Natural killer cell (primary cell): ENCODE results near the gene UBD. TPM values are rescaled to one million over a fixed set of nuclear protein-coding genes. Genes with fewer than 3 reads are reported as not detected.

ENCODE experiments used
- ATAC-seq, 3 donors: fragments of 150-1000 bp in 2 of 3; fragments of 200-7000 bp in 1 of 3; cut with Tn5 transposase; 1 replicate in 1 of 3; 2 replicates in 2 of 3; pipeline ENCODE4 v1.10.0; 2021; ENCODE audit warnings: mild to moderate bottlenecking in 2 of 3, moderate library complexity in 2 of 3
- DNase-seq, 2 donors: peaks; one replicate each; pipeline versions ENCODE4 v3.0.0 to v3.0.0-alpha.2; 2013 to 2021; ENCODE audit warnings: mixed read lengths in 1 of 2
- H3K27ac ChIP-seq: one replicate; pipeline ENCODE4 v1.5.1; 2013; ENCODE audit warnings: mild to moderate bottlenecking, low read length
- H3K27me3 ChIP-seq: one replicate; pipeline ENCODE4 v1.6.1; 2013; ENCODE audit warnings: low read length; ENCODE audit not compliant: control insufficient read depth, insufficient read depth
- H3K36me3 ChIP-seq: one replicate; pipeline ENCODE4 v1.6.1; 2013; ENCODE audit warnings: low read length; ENCODE audit not compliant: control insufficient read depth, insufficient read depth
- H3K4me1 ChIP-seq: one replicate; pipeline ENCODE4 v1.6.1; 2013; ENCODE audit warnings: low read length; ENCODE audit not compliant: control insufficient read depth, insufficient read depth
- H3K4me3 ChIP-seq: one replicate; pipeline ENCODE4 v1.5.1; 2013; ENCODE audit warnings: low read length
- H3K9me3 ChIP-seq: one replicate; pipeline ENCODE4 v1.6.1; 2013; ENCODE audit warnings: low read length; ENCODE audit not compliant: control insufficient read depth, insufficient read depth
- H3K27ac Mint-ChIP-seq, 2 donors: one replicate each; pipeline ENCODE4 v1.8.0; 2022; ENCODE audit warnings: mild to moderate bottlenecking in 2 of 2, mixed read lengths in 2 of 2, moderate library complexity in 1 of 2
- H3K27me3 Mint-ChIP-seq, 2 donors: one replicate each; pipeline ENCODE4 v1.8.0; 2022; ENCODE audit warnings: low read depth in 2 of 2, mixed read lengths in 2 of 2
- H3K36me3 Mint-ChIP-seq: one replicate; pipeline ENCODE4 v1.8.0; 2022; ENCODE audit warnings: mixed read lengths
- H3K4me1 Mint-ChIP-seq, 2 donors: one replicate each; pipeline ENCODE4 v1.8.0; 2022; ENCODE audit warnings: mixed read lengths in 2 of 2
- H3K4me3 Mint-ChIP-seq: one replicate; pipeline ENCODE4 v1.8.0; 2022; ENCODE audit warnings: mild to moderate bottlenecking, moderate library complexity, mixed read lengths
- H3K9me3 Mint-ChIP-seq, 2 donors: one replicate each; pipeline ENCODE4 v1.8.0; 2022; ENCODE audit warnings: mixed read lengths in 2 of 2
- CTCF ChIP-seq: fragments of 200-600 bp; IDR thresholded peaks from one replicate; pipeline ENCODE4 v1.8.0; 2022; ENCODE audit warnings: antibody characterized with exemption
- WGBS: methylation state at CpG from one replicate; pipeline ENCODE4 v1.1.7; 2013; ENCODE audit warnings: missing lambda C conversion rate; ENCODE audit not compliant: insufficient coverage; 5-methylcytosine and 5-hydroxymethylcytosine counted together
- intact Hi-C: fragments of 100-400 bp; cut with micrococcal nuclease; formaldehyde crosslinking; loops from one replicate; pipeline ENCODE4 v1.14.2; 2022
- total RNA-seq, 4 donors: library from RNA; stranded (reverse); fragments of 120-200 nt in 1 of 4; gene quantifications; one replicate each; pipeline versions ENCODE4 v1.2.3 to v1.2.4, GENCODE V29; 2013 to 2022

UBD gene
- total RNA-seq, 3 donors from 2014 or later (not counting 1 experiment from before 2014, with no cell fraction given) = not detected

GRCh38 chr6:29528300-29528931 lies 31.1 kb downstream of the UBD start:
- intact Hi-C loops = no loop called here
- Histone ChIP-seq H3K27ac (no peak overlapping the region), H3K9me3 (no peaks in the 10 kb centered on the region), H3K36me3 (no peaks in the 10 kb centered on the region), H3K27me3 (no peaks in the 10 kb centered on the region), H3K4me1 (no peaks in the 10 kb centered on the region), H3K4me3 (no peak overlapping the region)
- no peak overlapping the region for H3K4me3 Mint-ChIP-seq
- no peaks in the 10 kb centered on the region for H3K4me1 Mint-ChIP-seq
- 67% methylated on average over 5 of the region's 5 CpGs for WGBS
- no peak overlapping the region for H3K27ac Mint-ChIP-seq
- no peaks in the 10 kb centered on the region for H3K9me3 Mint-ChIP-seq
- no peak for ATAC-seq
- H3K27me3 Mint-ChIP-seq = peaks cover 6 to 11% of the 10 kb centered on the region in 2 donors
- no peaks in the 10 kb centered on the region for H3K36me3 Mint-ChIP-seq
- no peak for DNase-seq
- TF ChIP-seq CTCF = no peak

- Histone ChIP-seq H3K36me3 (no peaks in the 10 kb centered on the region), H3K4me1 (no peaks in the 10 kb centered on the region), H3K27ac (no peak overlapping the region), H3K4me3 (no peak overlapping the region), H3K27me3 (no peaks in the 10 kb centered on the region), H3K9me3 (no peaks in the 10 kb centered on the region)
- no peaks in the 10 kb centered on the region for H3K4me1 Mint-ChIP-seq
- no peak for TF ChIP-seq CTCF
- intact Hi-C loops = no loop called here
- no peak for DNase-seq
- H3K27me3 Mint-ChIP-seq = peaks cover 6 to 11% of the 10 kb centered on the region in 2 donors
- H3K4me3 Mint-ChIP-seq = no peak overlapping the region
- no peaks in the 10 kb centered on the region for H3K36me3 Mint-ChIP-seq
- no peak overlapping the region for H3K27ac Mint-ChIP-seq
- H3K9me3 Mint-ChIP-seq = no peaks in the 10 kb centered on the region
- WGBS = 65% methylated on average over 2 of the region's 2 CpGs
- ATAC-seq = no peak
Observed at GRCh38 chr6:29527564-29527963, 32.0 kb downstream of the UBD start.

- Histone ChIP-seq H3K27ac (no peak overlapping the region), H3K4me3 (no peak overlapping the region), H3K9me3 (no peaks in the 10 kb centered on the region), H3K4me1 (no peaks in the 10 kb centered on the region), H3K36me3 (no peaks in the 10 kb centered on the region), H3K27me3 (no peaks in the 10 kb centered on the region)
- intact Hi-C loops = no loop called here
- Mint-ChIP-seq H3K4me3 (no peak overlapping the region), H3K27me3 (peaks cover 6 to 11% of the 10 kb centered on the region in 2 donors), H3K36me3 (no peaks in the 10 kb centered on the region), H3K27ac (no peak overlapping the region), H3K9me3 (no peaks in the 10 kb centered on the region), H3K4me1 (no peaks in the 10 kb centered on the region)
- no peak for ATAC-seq
- no peak for TF ChIP-seq CTCF
- WGBS = no CpG with 5 or more reads among the region's 1 CpG
- no peak for DNase-seq
Observed at GRCh38 chr6:29527126-29527525, 32.4 kb downstream of the UBD start.

- Histone ChIP-seq H3K4me3 (no peak overlapping the region), H3K27me3 (no peaks in the 10 kb centered on the region)
Observed at GRCh38 chr6:29525311-29525639, 34.3 kb downstream of the UBD start.

More at GRCh38 chr6:29525311-29525639, 34.3 kb downstream of the UBD start:
- H3K4me3 Mint-ChIP-seq = no peak overlapping the region
- no peaks in the 10 kb centered on the region for H3K4me1 Mint-ChIP-seq
- peaks cover 6 to 13% of the 10 kb centered on the region in 2 donors for H3K27me3 Mint-ChIP-seq
- no peak overlapping the region for H3K27ac Mint-ChIP-seq
- no peak for TF ChIP-seq CTCF
- intact Hi-C loops = no loop called here
- H3K4me1 ChIP-seq = no peaks in the 10 kb centered on the region
- DNase-seq (no peak), ATAC-seq (no peak)
- no CpG with 5 or more reads among the region's 1 CpG for WGBS
- H3K36me3 Mint-ChIP-seq = no peaks in the 10 kb centered on the region
- H3K9me3 Mint-ChIP-seq = no peaks in the 10 kb centered on the region
- H3K36me3 ChIP-seq = no peaks in the 10 kb centered on the region
- no peaks in the 10 kb centered on the region for H3K9me3 ChIP-seq
- no peak overlapping the region for H3K27ac ChIP-seq
